CD14-positive monocyte (primary cell): ENCODE results near the gene DTX4. TPM values are rescaled to one million over a fixed set of nuclear protein-coding genes. Genes with fewer than 3 reads are reported as not detected.

Experiments
- DNase-seq, 3 donors: peaks; one replicate each; pipeline ENCODE4 v3.0.0-alpha.2; 2011 to 2022
- H2AFZ ChIP-seq: 2 replicates; pipeline ENCODE4 v1.6.0; 2012; ENCODE audit warnings: mild to moderate bottlenecking, low read depth, low read length, inconsistent platforms; ENCODE audit not compliant: insufficient read depth, poor library complexity, severe bottlenecking
- H3K27ac ChIP-seq, 2 donors: 1 replicate in 1 of 2; 2 replicates in 1 of 2; pipeline ENCODE4 v1.5.1; 2012 to 2013; ENCODE audit warnings: low read length in 2 of 2, control low read depth in 1 of 2, inconsistent platforms in 1 of 2, low read depth in 1 of 2, mild to moderate bottlenecking in 1 of 2
- H3K27me3 ChIP-seq, 2 donors: one replicate each; pipeline versions ENCODE4 v1.6.0 to v1.6.1; 2011 to 2013; ENCODE audit warnings: low read length in 2 of 2; ENCODE audit not compliant: control insufficient read depth in 2 of 2, insufficient read depth in 2 of 2
- H3K36me3 ChIP-seq, 2 donors: replicated peaks in 1 of 2; 1 replicate in 1 of 2; 2 replicates in 1 of 2; pipeline versions ENCODE4 v1.5.1 to v1.6.1; 2012 to 2013; ENCODE audit warnings: low read length in 2 of 2, control low read depth in 1 of 2, inconsistent platforms in 1 of 2, mild to moderate bottlenecking in 1 of 2; ENCODE audit not compliant: insufficient read depth in 2 of 2, control insufficient read depth in 1 of 2
- H3K4me1 ChIP-seq, 2 donors: 1 replicate in 1 of 2; 2 replicates in 1 of 2; pipeline versions ENCODE4 v1.5.1 to v1.6.1; 2012 to 2013; ENCODE audit warnings: low read length in 2 of 2, control low read depth in 1 of 2, inconsistent platforms in 1 of 2, mild to moderate bottlenecking in 1 of 2, moderate library complexity in 1 of 2; ENCODE audit not compliant: insufficient read depth in 2 of 2, control insufficient read depth in 1 of 2
- H3K4me2 ChIP-seq: replicated peaks from 2 replicates; pipeline ENCODE3; 2012; ENCODE audit warnings: low read length, moderate library complexity, mild to moderate bottlenecking; ENCODE audit not compliant: poor library complexity, severe bottlenecking; ENCODE audit errors: extremely low read depth
- H3K4me3 ChIP-seq, 3 experiments: fragments of 200-600 bp in 1 of 3; sonication (generic) in 1 of 3; replicated peaks in 1 of 3; 1 replicate in 2 of 3; 2 replicates in 1 of 3; pipeline ENCODE4 v1.5.1; 2011 to 2013; ENCODE audit warnings: low read length in 3 of 3, mild to moderate bottlenecking in 3 of 3, control low read depth in 2 of 3, low read depth in 2 of 3, inconsistent platforms in 1 of 3, moderate library complexity in 1 of 3
- H3K79me2 ChIP-seq: 2 replicates; pipeline ENCODE4 v1.6.0; 2012; ENCODE audit warnings: mild to moderate bottlenecking, control low read depth, inconsistent platforms, low read length, moderate library complexity; ENCODE audit not compliant: insufficient read depth
- H3K9ac ChIP-seq: 2 replicates; pipeline ENCODE4 v1.6.0; 2017; ENCODE audit warnings: low read length, mild to moderate bottlenecking; ENCODE audit not compliant: insufficient read depth, poor library complexity, severe bottlenecking
- H3K9me3 ChIP-seq, 2 donors: replicated peaks in 1 of 2; 1 replicate in 1 of 2; 2 replicates in 1 of 2; pipeline versions ENCODE4 v1.5.1 to v1.6.1; 2012 to 2013; ENCODE audit warnings: low read length in 2 of 2, control low read depth in 1 of 2; ENCODE audit not compliant: control insufficient read depth in 1 of 2, insufficient read depth in 1 of 2
- H4K20me1 ChIP-seq: 2 replicates; pipeline ENCODE4 v1.6.0; 2012; ENCODE audit warnings: mild to moderate bottlenecking, low read length, control low read depth, moderate library complexity; ENCODE audit not compliant: insufficient read depth
- H3K27ac Mint-ChIP-seq, 7 donors: one replicate each; pipeline ENCODE4 v1.8.0; 2020; ENCODE audit warnings: mild to moderate bottlenecking in 7 of 7, mixed read lengths in 7 of 7, moderate library complexity in 6 of 7, inconsistent platforms in 2 of 7
- H3K27me3 Mint-ChIP-seq, 3 donors: one replicate each; pipeline ENCODE4 v1.8.0; 2021 to 2022; ENCODE audit warnings: low read depth in 3 of 3, mild to moderate bottlenecking in 3 of 3, mixed read lengths in 3 of 3, moderate library complexity in 3 of 3, inconsistent platforms in 1 of 3
- H3K36me3 Mint-ChIP-seq, 2 donors: one replicate each; pipeline ENCODE4 v1.8.0; 2020; ENCODE audit warnings: mixed read lengths in 2 of 2, inconsistent platforms in 1 of 2, mild to moderate bottlenecking in 1 of 2
- H3K4me1 Mint-ChIP-seq: one replicate; pipeline ENCODE4 v1.8.0; 2020; ENCODE audit warnings: mild to moderate bottlenecking, mixed read lengths
- H3K4me3 Mint-ChIP-seq, 2 donors: one replicate each; pipeline ENCODE4 v1.8.0; 2020; ENCODE audit warnings: mild to moderate bottlenecking in 2 of 2, mixed read lengths in 2 of 2, moderate library complexity in 1 of 2
- H3K9me3 Mint-ChIP-seq, 7 donors: one replicate each; pipeline ENCODE4 v1.8.0; 2020 to 2022; ENCODE audit warnings: mixed read lengths in 7 of 7, mild to moderate bottlenecking in 6 of 7, moderate library complexity in 6 of 7, inconsistent platforms in 2 of 7
- CTCF ChIP-seq: fragments of 200-600 bp; IDR thresholded peaks from one replicate; pipeline ENCODE4 v1.8.0; 2022; ENCODE audit warnings: antibody characterized with exemption, mild to moderate bottlenecking
- WGBS: methylation state at CpG from one replicate; pipeline ENCODE4 v1.1.5; 2013; ENCODE audit warnings: missing lambda C conversion rate; ENCODE audit not compliant: insufficient coverage; 5-methylcytosine and 5-hydroxymethylcytosine counted together
- intact Hi-C, 2 donors: fragments of 100-400 bp; cut with micrococcal nuclease; formaldehyde crosslinking; loops; one replicate each; pipeline versions ENCODE4 v1.15.0 to v1.15.1; 2023
- polyA plus RNA-seq, 3 donors: library from polyadenylated mRNA; depleted of rRNA in 1 of 3; unstranded in 2 of 3; stranded (reverse) in 1 of 3; fragments of 300-500 nt in 2 of 3; fragments of >200 nt in 1 of 3; fragmentation: Illumina TruSeq in 2 of 3; gene quantifications; 1 replicate in 2 of 3; 2 replicates in 1 of 3; pipeline ENCODE4 v1.2.3, GENCODE V29; 2012 to 2021

Gene DTX4
- polyA plus RNA-seq, 3 donors: 0.96 to 1.9 (median 1.1) TPM

- 100% methylated on average over 7 of the region's 7 CpGs for WGBS
- peaks cover 0 to 9% (median 1%) of the 10 kb centered on the region in 7 donors for H3K9me3 Mint-ChIP-seq
- no peak overlapping the region for H3K4me3 Mint-ChIP-seq
- H3K4me1 ChIP-seq: peaks cover 74 to 88% of the 10 kb centered on the region in 2 donors
- peaks cover 83% of the 10 kb centered on the region for H3K4me1 Mint-ChIP-seq
- intact Hi-C loops: loop anchor here in 1 of 2 donors (5.0 kb wide), 1 partner anchor 33 kb away; no protein-coding TSS in a partner anchor
- H3K4me2 ChIP-seq: no peak overlapping the region
- no peak for DNase-seq
- H3K36me3 Mint-ChIP-seq: peaks cover 2 to 5% of the 10 kb centered on the region in 2 donors
- peak overlapping the region; percentile 49 for H2AFZ ChIP-seq
- H4K20me1 ChIP-seq: no peaks in the 10 kb centered on the region
- no peaks in the 10 kb centered on the region for H3K27me3 ChIP-seq
- peak overlapping the region in 1 of 2 donors; percentile 82 for H3K27ac ChIP-seq
- no peak for TF ChIP-seq CTCF
- H3K9ac ChIP-seq: no peak overlapping the region
- peak overlapping the region; percentile 82 to 95 (median 93) for H3K27ac Mint-ChIP-seq
- no peaks in the 10 kb centered on the region for H3K9me3 ChIP-seq
- peaks cover 21% of the 10 kb centered on the region for H3K79me2 ChIP-seq
- no peaks in the 10 kb centered on the region for H3K36me3 ChIP-seq
- peak overlapping the region in 1 of 3 experiments; percentile 52 for H3K4me3 ChIP-seq
- H3K27me3 Mint-ChIP-seq: peaks cover 0 to 5% (median 0%) of the 10 kb centered on the region in 3 donors
Measured at GRCh38 chr11:59249535-59249934, 77.6 kb downstream of the DTX4 start.

- H2AFZ ChIP-seq: no peak overlapping the region
- peaks cover 4 to 5% of the 10 kb centered on the region in 2 donors for H3K36me3 Mint-ChIP-seq
- 95% methylated on average over 2 of the region's 2 CpGs for WGBS
- peaks cover 0 to 11% (median 0%) of the 10 kb centered on the region in 7 donors for H3K9me3 Mint-ChIP-seq
- H3K79me2 ChIP-seq: peaks cover 11% of the 10 kb centered on the region
- H3K27ac Mint-ChIP-seq: peak overlapping the region in 1 of 7 donors; percentile 66
- H3K4me3 ChIP-seq: no peak overlapping the region
- no peak overlapping the region for H3K27ac ChIP-seq
- TF ChIP-seq CTCF: no peak
- H3K4me2 ChIP-seq: no peak overlapping the region
- DNase-seq: no peak
- H3K4me1 ChIP-seq: peaks cover 64 to 84% of the 10 kb centered on the region in 2 donors
- intact Hi-C loops: no loop called here
- H4K20me1 ChIP-seq: no peaks in the 10 kb centered on the region
- H3K9me3 ChIP-seq: no peaks in the 10 kb centered on the region
- H3K27me3 ChIP-seq: no peaks in the 10 kb centered on the region
- H3K9ac ChIP-seq: no peak overlapping the region
- H3K4me1 Mint-ChIP-seq: peaks cover 78% of the 10 kb centered on the region
- H3K27me3 Mint-ChIP-seq: peaks cover 0 to 7% (median 0%) of the 10 kb centered on the region in 3 donors
- no peaks in the 10 kb centered on the region for H3K36me3 ChIP-seq
- no peak overlapping the region for H3K4me3 Mint-ChIP-seq
Measured at GRCh38 chr11:59253001-59253400, 81.1 kb downstream of the DTX4 start.
